GM18505 (cell line): ENCODE measurements around the gene PCDHGC4.

Experiments
- ATAC-seq: cut with Tn5 transposase; IDR thresholded peaks from one replicate; pipeline ENCODE4 v1.9.1; 2021; ENCODE audit not compliant: unreplicated experiment
- POLR2A ChIP-seq: IDR thresholded peaks from 4 replicates; pipeline ENCODE4 v1.6.1; 2011; ENCODE audit warnings: borderline replicate concordance; ENCODE audit not compliant: insufficient read depth, insufficient read length; ENCODE audit errors: extremely low read depth

PCDHGC4 gene

GRCh38 chr5:141512911-141513626 lies 28.2 kb downstream of the PCDHGC4 start:
- TF ChIP-seq POLR2A, result no peak
- no peak for ATAC-seq

GRCh38 chr5:141513627-141514329 lies 28.9 kb downstream of the PCDHGC4 start:
- peak; percentile 51 for TF ChIP-seq POLR2A
- ATAC-seq, result peak; percentile 36

GRCh38 chr5:141514330-141515133 lies 29.7 kb downstream of the PCDHGC4 start:
- peak; percentile 10 for TF ChIP-seq POLR2A

DNA sequence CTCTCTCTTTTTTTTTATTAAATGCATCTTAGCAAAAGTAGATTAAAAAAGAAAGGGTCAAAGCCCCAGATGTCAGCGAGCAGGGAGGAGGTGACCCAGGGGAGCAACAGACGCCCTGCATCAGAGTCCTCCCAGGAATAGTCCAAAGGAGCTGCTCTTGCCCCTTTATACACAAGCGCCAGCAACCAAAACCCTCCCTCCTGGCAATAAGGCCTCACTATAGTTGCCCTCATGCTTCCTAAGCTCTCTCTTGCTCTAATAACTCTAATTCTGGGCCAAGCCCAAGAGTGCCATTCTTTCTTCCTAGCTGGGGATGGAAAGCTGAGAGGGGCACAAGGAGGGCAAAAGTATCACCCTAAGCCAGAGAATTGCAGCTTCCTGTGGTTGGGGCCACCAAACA lies 30.3 kb downstream of the PCDHGC4 start:
- no peak for ATAC-seq
- TF ChIP-seq POLR2A, result no peak

More at GRCh38 chr5:141514330-141515133, 29.7 kb downstream of the PCDHGC4 start:
- ATAC-seq, result peak; percentile 5

DNA sequence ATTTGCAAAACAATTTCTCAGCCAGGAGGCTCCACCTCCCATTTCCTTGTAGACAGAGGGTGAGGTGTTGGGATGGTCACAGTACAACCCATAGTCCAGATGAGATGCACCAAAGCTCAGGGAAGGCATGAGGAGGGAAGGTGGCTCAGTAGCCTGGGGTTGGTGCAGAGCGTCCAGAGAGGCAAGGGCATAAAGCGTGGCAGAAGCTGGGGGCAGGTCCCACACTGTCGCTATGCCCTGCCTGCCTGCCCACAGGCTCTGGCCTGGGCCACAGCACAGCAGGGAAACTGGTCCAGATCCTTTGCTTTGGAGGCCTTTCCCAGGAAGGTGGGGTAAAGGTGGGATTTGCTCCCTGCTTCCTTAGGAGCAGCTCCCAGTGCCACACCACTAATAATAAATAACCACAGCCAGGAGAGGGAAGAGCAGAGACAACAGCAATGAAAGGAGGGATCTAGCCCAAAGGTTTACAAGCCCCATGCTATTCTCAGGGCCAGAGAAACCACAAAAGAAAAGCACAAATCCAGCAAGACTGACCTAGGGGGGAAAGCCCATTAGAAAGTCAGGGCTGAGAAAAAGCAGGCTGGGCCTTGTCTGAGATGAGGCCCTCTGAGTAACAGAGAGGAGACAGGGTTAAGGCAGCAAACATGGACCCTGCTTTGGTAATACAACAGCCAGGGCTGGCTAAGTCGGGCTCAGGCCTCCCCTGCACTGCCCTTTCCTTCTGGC lies 31.3 kb downstream of the PCDHGC4 start:
- no peak for ATAC-seq
- TF ChIP-seq POLR2A, result no peak

DNA sequence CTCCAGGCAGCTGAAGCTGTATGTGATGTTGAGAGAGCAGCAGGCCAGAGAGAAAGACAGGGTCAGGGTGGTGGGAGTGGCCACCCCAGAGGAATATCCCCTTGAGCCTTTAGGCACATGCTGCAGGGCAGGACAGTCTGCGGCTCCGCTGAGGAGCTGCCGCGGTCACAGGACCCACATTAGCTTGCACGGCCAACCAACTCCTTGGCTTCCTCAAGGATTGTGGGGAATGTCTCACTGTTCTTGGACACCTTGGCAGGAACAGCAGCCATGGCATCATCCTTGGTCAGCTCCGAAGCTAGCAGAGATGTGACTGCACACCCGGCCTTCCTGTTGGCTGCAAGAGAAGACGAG lies 31.8 kb downstream of the PCDHGC4 start:
- ATAC-seq, result no peak
- no peak for TF ChIP-seq POLR2A

- no peak for ATAC-seq
- TF ChIP-seq POLR2A, result no peak
These were observed 32.5 kb downstream of the PCDHGC4 start for GRCh38 chr5:141517312-141517711.

DNA sequence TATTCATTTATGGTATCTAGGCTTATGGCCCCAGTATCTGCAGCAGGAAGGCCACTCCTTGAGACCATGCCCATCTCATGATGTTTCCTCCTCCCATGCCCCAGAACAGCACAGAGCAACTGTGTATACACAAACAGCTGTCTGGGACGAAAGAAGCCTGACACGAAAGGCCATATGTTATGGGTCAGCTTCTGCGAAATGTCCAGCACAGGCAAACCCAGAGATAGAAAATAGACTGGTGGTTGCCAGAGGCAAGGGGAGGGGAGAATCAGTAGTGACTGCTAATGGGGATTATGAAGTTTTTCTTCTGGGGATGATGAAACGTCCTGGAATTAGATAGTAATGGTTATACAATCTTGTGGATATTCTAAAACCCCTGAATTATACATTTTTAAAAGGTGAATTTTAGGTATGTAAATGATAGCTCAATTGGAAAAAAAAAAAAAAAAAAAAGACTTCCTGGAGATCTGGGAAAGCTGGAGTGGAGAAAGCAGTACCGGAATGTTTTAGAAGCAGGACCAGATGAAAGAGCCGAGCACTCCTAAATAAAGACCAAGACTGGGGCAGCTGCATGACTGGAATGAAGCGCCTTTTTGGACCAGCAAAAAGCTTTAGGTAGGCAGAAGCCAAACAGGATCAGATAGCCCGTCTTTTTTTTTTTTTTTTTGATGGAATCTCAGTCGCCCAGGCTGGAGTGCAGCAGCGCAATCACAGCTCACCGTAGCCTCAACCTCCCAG lies 33.2 kb downstream of the PCDHGC4 start:
- no peak for ATAC-seq
- no peak for TF ChIP-seq POLR2A

DNA sequence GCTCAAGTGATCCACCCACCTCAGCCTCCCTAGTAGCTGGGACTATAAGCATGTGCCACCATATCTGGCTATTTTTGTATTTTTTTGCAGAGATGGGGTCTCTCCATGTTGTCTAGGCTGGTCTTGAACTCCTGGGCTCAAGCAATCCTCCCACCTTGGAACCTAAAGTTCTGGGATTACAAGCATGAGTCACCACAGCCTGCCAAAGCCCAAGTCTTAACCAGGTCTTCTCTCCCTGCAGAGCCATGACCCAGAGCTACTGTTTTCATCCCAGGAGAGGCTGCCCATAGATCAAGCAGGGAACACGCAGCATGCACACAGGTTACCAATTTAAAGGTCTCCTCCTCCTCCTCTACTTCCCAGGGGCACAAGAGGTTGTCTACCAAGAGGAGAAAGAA lies 33.8 kb downstream of the PCDHGC4 start:
- TF ChIP-seq POLR2A, result no peak
- ATAC-seq, result no peak

DNA sequence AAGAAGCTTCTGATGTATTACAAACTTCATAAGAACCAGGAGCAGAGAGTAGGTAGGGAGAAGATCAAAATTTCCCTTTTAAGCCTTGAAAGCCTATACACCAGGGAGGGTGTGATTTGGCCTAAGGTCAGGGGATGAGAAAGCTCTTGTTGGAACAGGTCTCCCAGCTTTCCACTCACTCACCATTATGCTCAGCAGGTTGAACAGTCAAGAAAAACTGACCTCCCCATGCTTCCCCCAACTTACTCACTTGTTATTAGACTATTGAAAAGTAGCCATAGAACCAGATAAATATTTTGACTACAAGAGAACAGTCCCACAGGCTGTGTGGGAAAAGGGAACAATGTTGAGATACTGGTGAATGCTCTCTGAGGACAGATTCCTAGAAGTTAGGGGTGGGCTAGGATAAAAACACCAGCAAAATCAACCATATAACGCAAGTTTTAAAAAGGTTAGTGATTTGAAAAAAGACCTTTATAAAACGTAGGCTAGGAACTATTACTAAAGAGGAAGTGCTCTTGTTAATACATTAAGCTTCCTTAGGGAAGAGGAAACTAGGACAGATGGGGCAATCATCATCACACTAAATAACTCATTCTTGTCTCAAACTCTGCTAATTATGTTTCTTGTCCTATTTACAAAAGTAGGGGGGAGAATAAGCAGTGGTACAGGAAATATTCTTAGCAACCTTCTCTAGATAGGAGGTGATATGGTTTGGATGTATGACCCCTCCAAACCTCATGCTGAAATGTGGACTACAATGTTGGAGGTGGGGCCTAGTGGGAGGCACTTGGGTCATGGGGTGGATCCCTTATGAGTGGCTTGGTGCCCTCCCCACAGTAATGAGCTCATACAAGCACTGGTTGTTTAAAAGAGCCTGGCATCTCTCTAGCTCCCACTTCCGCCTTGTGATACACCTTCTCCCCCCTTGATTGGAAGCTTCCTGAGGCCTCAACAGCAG lies 35.1 kb downstream of the PCDHGC4 start:
- ATAC-seq, result no peak
- TF ChIP-seq POLR2A, result no peak

GRCh38 chr5:141521244-141521781 lies 36.5 kb downstream of the PCDHGC4 start:
- TF ChIP-seq POLR2A, result no peak
- no peak for ATAC-seq
